Suprapubic skin (tissue), 4 donors: Measurements from ENCODE around the gene SPTBN1. TPM values are rescaled to one million over a fixed set of nuclear protein-coding genes. Genes with fewer than 3 reads are reported as not detected.

Source experiments
- DNase-seq, 2 donors: peaks; one replicate each; pipeline ENCODE4 v3.0.0-alpha.2; 2019; ENCODE audit warnings: low spot score in 2 of 2
- H3K27ac ChIP-seq: fragments of 200-600 bp; sonication (generic); one replicate; pipeline ENCODE4 v1.5.1; 2019
- H3K27me3 ChIP-seq: fragments of 200-600 bp; sonication (generic); one replicate; pipeline ENCODE4 v1.5.1; 2019
- H3K36me3 ChIP-seq: fragments of 200-600 bp; sonication (generic); one replicate; pipeline ENCODE4 v1.5.1; 2019
- H3K4me1 ChIP-seq: fragments of 200-600 bp; sonication (generic); one replicate; pipeline ENCODE4 v1.5.1; 2019
- H3K4me3 ChIP-seq: fragments of 200-600 bp; sonication (generic); one replicate; pipeline ENCODE4 v1.5.1; 2019; ENCODE audit warnings: mild to moderate bottlenecking
- H3K9me3 ChIP-seq: fragments of 200-600 bp; sonication (generic); one replicate; pipeline ENCODE4 v1.5.1; 2019
- EP300 ChIP-seq: sonication (generic); formaldehyde crosslinking; IDR thresholded peaks from one replicate; pipeline ENCODE4 v1.6.1; 2017; ENCODE audit warnings: antibody characterized with exemption
- POLR2A ChIP-seq, 2 donors: fragments of 450-650 bp; IDR thresholded peaks; one replicate each; pipeline ENCODE4 v1.6.1; 2017; ENCODE audit warnings: antibody characterized with exemption in 2 of 2, mild to moderate bottlenecking in 2 of 2, moderate library complexity in 2 of 2
- POLR2AphosphoS5 ChIP-seq, 3 donors: sonication (generic); formaldehyde crosslinking; IDR thresholded peaks; one replicate each; pipeline ENCODE4 v1.6.1; 2017; ENCODE audit warnings: antibody characterized with exemption in 3 of 3
- WGBS: methylation state at CpG from one replicate; pipeline ENCODE4 v1.1.5; 2018; 5-methylcytosine and 5-hydroxymethylcytosine counted together
- total RNA-seq, 4 donors: library from RNA; depleted of rRNA; stranded (reverse); fragments of >200 nt; gene quantifications; one replicate each; pipeline ENCODE4 v1.1.0, GENCODE V29; 2016
- TF ChIP-seq, protein P1 (sequence below), 2 donors: fragments of 200-600 bp in 1 of 2; fragments of 450-650 bp in 1 of 2; sonication (generic) in 1 of 2; IDR thresholded peaks; one replicate each; pipeline ENCODE4 v1.5.1; 2016 to 2019; ENCODE audit warnings: antibody characterized with exemption in 2 of 2, mild to moderate bottlenecking in 1 of 2, moderate library complexity in 1 of 2

SPTBN1 gene
- total RNA-seq, 4 donors from 2014 or later: 173 to 250 (median 203) TPM

DNA sequence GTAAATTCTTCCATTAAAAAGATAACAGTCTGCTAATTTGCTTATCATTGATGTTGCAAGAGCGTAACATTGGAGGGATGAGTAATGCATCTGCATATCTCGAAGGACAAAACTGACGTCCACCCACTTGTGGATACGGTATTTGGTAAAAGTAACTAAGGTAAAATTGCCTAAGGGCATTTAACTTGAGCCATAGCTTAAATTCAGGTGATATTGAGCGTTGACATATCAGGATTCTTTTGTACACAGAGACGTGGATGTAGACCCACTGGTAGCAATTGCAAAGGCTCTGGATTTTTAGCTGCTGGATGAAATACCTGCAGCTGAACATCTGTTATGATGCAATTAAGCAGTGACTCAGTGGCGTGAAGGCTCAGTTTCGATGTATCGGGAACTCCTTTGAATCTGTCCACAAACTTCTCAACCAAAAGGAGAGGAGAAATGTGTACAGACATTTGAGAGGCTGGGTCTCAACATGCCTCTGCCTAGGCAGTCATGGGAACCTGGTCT lies 119.3 kb downstream of the SPTBN1 start:
- H3K36me3 ChIP-seq: no peaks in the 10 kb centered on the region
- peaks cover 98% of the 10 kb centered on the region for H3K4me1 ChIP-seq
- TF ChIP-seq POLR2A (IDR thresholded peaks at IDR 0.05): no peak
- no peak for TF ChIP-seq EP300
- TF ChIP-seq, protein P1, sequence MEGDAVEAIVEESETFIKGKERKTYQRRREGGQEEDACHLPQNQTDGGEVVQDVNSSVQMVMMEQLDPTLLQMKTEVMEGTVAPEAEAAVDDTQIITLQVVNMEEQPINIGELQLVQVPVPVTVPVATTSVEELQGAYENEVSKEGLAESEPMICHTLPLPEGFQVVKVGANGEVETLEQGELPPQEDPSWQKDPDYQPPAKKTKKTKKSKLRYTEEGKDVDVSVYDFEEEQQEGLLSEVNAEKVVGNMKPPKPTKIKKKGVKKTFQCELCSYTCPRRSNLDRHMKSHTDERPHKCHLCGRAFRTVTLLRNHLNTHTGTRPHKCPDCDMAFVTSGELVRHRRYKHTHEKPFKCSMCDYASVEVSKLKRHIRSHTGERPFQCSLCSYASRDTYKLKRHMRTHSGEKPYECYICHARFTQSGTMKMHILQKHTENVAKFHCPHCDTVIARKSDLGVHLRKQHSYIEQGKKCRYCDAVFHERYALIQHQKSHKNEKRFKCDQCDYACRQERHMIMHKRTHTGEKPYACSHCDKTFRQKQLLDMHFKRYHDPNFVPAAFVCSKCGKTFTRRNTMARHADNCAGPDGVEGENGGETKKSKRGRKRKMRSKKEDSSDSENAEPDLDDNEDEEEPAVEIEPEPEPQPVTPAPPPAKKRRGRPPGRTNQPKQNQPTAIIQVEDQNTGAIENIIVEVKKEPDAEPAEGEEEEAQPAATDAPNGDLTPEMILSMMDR (IDR thresholded peaks at IDR 0.05): no peak
- no peaks in the 10 kb centered on the region for H3K27me3 ChIP-seq
- H3K4me3 ChIP-seq: no peak overlapping the region
- no peak for DNase-seq
- 52% methylated on average over 9 of the region's 9 CpGs for WGBS
- H3K27ac ChIP-seq: peak overlapping the region; percentile 68
- H3K9me3 ChIP-seq: no peaks in the 10 kb centered on the region

- H3K27ac ChIP-seq: no peak overlapping the region
- WGBS: 34% methylated on average over 3 of the region's 3 CpGs
- no peak for DNase-seq
These were observed 120.9 kb downstream of the SPTBN1 start for GRCh38 chr2:54577035-54577434.

DNA sequence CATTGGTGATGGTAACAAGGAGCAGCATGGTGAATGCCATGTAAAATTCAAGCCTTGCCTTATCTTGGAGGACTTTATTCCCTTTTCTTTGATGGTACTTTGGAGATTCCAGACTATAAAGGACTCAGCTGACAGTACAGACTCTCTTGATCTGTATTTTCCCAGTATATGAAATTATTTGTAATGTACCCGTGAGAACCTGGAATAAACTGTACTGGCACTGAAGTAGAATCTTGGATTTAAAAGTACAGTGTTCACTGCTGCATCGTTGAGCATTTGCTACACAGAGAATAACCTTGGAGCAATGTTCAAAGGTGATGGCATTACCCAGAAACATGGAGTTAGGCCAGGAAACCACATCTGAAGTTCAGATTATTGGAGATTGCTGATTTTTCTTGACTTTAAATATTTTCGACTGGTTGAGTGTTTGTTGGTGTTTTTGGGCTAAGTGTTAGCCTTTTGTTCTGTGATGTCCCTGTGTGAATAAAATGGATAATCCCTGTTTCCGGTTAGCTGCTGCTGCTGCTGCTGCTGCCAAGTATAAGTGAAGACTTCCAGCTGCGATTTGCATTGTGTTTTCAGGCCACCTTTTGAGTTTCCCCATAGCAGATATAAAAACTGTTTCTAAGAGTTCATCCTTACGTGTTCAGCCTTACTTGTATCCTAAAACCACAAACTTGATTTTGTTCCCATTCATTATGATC lies 122.0 kb downstream of the SPTBN1 start:
- no peaks in the 10 kb centered on the region for H3K27me3 ChIP-seq
- TF ChIP-seq, protein P1 (IDR thresholded peaks at IDR 0.05): no peak
- no peak for TF ChIP-seq POLR2AphosphoS5 (IDR thresholded peaks at IDR 0.05)
- TF ChIP-seq EP300: no peak
- no peak for TF ChIP-seq POLR2A (IDR thresholded peaks at IDR 0.05)
- no peaks in the 10 kb centered on the region for H3K9me3 ChIP-seq
- H3K27ac ChIP-seq: peak overlapping the region; percentile 64
- H3K4me3 ChIP-seq: no peak overlapping the region
- 16% methylated on average over 6 of the region's 6 CpGs for WGBS
- peaks cover 86% of the 10 kb centered on the region for H3K4me1 ChIP-seq
- no peaks in the 10 kb centered on the region for H3K36me3 ChIP-seq
- DNase-seq: no peak

More at GRCh38 chr2:54577035-54577434, 120.9 kb downstream of the SPTBN1 start:
- H3K4me1 ChIP-seq: peaks cover 96% of the 10 kb centered on the region
- H3K36me3 ChIP-seq: no peaks in the 10 kb centered on the region
- no peaks in the 10 kb centered on the region for H3K27me3 ChIP-seq
- no peak overlapping the region for H3K4me3 ChIP-seq
- no peaks in the 10 kb centered on the region for H3K9me3 ChIP-seq
- TF ChIP-seq POLR2AphosphoS5 (IDR thresholded peaks at IDR 0.05) (no peak), POLR2A (IDR thresholded peaks at IDR 0.05) (no peak), EP300 (no peak)
- TF ChIP-seq, protein P1 (IDR thresholded peaks at IDR 0.05): no peak

DNA sequence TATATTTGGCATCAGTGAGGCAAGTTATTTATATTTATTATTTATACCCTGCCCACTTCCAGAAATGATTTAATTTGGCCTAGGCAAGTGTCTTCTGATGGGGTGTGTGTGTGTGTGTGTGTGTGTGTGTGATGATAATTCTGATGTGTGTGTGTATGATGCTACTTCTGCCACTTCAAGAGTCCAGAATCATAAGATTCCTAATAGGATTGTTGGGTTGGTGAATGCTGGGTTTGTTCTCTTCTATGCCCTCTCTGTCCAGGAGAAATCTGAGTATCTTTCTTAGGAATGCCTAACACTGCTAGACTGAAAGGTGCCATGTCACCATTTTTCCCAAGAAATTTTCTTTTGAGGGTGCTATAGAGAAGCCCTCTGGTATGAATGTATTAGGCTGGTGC lies 122.5 kb downstream of the SPTBN1 start:
- no peak for DNase-seq
- Histone ChIP-seq H3K4me3 (no peak overlapping the region), H3K27me3 (no peaks in the 10 kb centered on the region), H3K4me1 (peaks cover 80% of the 10 kb centered on the region), H3K27ac (peak overlapping the region; percentile 64), H3K9me3 (no peaks in the 10 kb centered on the region), H3K36me3 (no peaks in the 10 kb centered on the region)
- TF ChIP-seq, protein P1 (IDR thresholded peaks at IDR 0.05): no peak

- TF ChIP-seq, protein P1 (IDR thresholded peaks at IDR 0.05): no peak
- no peak for TF ChIP-seq EP300
- TF ChIP-seq POLR2AphosphoS5 (IDR thresholded peaks at IDR 0.05): no peak
- no peak for TF ChIP-seq POLR2A (IDR thresholded peaks at IDR 0.05)
- peak overlapping the region; percentile 64 for H3K27ac ChIP-seq
These were observed 123.0 kb downstream of the SPTBN1 start for GRCh38 chr2:54579061-54579681.

More at GRCh38 chr2:54579061-54579681, 123.0 kb downstream of the SPTBN1 start:
- Histone ChIP-seq H3K36me3 (no peaks in the 10 kb centered on the region), H3K4me3 (no peak overlapping the region), H3K9me3 (no peaks in the 10 kb centered on the region), H3K27me3 (no peaks in the 10 kb centered on the region), H3K4me1 (peaks cover 75% of the 10 kb centered on the region)
- DNase-seq: no peak
- WGBS: 82% methylated on average over 8 of the region's 8 CpGs
